Activated effector memory CD4-positive, alpha-beta T cell treated with anti-CD3 and anti-CD28 coated beads, Interleukin-2, amount 50 U/mL, for 16 hours (primary cell): ENCODE data around the gene AOC1.
"Not testable (repeated sequence)": the region's sequence is repeated elsewhere in the genome, so short reads cannot be mapped to it uniquely, and the experiment has no call there.

Experiments
- DNase-seq: peaks from one replicate; pipeline ENCODE4 v3.0.0-alpha.2; 2020

Gene AOC1

GRCh38 chr7:150901160-150902035, 49.1 kb downstream of the AOC1 start:
- no peak for DNase-seq

DNA sequence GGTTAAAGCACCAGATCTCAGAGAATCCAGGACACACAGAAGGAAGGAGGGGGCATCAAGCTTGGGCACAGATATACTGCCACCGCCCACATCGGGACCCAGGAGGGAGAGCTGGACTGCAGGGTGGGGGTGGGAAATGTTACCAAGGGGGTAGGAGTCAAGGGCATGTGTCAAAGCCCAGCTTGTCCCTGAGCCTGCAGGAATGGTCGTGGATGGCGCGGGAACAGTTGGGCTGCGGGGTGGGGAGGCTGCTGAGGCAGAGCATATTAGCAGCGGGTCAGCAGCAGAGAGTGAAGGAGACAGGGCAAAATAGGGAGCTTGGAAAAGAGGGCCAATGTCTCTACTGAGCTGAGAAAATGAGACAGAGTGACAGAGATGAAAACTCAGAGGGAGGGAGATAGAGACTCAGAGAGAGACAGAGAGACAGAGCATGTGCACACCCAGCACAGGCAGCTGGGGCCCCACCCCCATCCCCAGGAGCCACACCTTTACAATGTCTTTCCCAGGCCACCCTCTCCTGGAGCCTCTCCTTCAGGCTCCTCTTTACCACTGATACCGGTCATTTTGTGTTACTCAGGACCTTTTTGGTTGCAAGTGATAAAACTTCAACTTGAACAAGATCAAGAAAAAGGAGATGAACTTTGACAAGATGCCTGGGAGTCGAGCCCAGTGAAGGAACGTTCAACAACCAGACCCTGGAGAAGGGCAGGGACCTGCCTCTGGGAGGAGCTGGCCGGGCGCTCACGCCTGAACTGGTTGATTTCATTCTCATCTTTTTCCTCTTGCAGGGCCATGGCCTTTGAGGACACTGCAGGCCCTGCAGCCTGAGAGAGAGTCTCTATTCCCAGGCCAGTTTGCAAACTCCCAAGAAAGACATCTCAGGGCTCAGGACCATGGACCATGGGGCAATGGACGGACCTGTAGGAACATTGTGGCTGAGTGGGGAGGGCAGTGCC, 50.0 kb downstream of the AOC1 start:
- no peak for DNase-seq

- no peak for DNase-seq
Measured at GRCh38 chr7:150903606-150904005, 51.3 kb downstream of the AOC1 start.

DNA sequence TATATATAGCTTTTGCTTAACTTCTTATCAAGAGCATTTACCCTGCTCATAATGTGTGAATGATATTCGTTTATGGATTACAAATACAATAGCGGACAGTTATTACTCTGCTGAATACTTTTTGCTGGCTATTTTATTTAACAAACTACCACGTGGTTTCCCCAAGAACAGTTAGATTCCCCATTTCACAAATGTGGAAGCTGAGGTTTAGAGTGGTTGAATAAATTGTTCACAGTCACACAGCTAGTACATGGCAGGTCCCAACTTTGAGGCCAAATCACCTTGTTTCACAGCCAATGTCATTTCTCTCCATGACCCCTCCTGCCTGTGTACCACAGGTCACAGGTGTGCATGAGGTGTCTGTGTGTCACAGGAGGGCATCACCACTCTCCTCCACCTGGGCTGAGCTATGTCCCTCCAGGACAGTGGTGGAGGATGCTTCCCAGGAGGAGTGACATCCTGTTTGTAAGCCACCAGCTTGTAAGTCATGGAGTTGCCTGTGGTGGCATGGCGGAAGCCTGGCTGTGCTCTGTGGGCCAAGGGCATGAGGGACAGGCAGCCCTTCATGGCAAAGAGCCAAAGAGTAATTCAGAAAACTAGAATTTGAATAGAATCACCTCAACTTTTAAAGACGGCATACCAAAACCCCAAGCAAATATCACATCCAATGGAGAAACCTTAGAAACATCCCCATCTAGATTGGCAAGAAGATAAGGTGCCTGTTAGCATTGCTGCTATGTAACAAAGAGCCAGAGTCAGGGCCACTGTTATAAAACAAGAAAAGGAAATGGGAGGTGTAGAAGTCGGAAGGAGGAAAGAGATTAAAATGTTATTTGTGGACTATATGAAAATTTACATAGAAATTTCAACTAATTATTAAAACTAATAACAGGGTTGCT, 51.9 kb downstream of the AOC1 start:
- no peak for DNase-seq

DNA sequence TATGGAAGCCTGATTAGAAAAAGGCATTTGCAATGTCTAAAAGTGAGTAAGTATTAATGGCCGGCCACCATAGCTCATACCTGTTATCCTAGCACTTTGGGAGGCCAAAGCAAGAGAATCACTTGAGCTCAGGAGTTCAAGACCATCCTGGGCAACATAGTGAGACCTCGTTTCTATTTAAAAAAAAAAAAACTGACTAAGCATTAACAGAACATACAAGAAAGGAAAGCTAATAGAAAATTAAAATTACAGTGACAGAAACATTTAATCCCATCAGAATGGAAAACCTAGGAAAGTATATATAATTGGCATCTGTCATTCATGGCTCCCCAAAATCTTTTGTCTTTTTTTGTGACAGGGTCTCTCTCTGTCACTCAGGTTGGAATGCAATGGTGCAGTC, 55.9 kb downstream of the AOC1 start:
- no peak for DNase-seq

DNA sequence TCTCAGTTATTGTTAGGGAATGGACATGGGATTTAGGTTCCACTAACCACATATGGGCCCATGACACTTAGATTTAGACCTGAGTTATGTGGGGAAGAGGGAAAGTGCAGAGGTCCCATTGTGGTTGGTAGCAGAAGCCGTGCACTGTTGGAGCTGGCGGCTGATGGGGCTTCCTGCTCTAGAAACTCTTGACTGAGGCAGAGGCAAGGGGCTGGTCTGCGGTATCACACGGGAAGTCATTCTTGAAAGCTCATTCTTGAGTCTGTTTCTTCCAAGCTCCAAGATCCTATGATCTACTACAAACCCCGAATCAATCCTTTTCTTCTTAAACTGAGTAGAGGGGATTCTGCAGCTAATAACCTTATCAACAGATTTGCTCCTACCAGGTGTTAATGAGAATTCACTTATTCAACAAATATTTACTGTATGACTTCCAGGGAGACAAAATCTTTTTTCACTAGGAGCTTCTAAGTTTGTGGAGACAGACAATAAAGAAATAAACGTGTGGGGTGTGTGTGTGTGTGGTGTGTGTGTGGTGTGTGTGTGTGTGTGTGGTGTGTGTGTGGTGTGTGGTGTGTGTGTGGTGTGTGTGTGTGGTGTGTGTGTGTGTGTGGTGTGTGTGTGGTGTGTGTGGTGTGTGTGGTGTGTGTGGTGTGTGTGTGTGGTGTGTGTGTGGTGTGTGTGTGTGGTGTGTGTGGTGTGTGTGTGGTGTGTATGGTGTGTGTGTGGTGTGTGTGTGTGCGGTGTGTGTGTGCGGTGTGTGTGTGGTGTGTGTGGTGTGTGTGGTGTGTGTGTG, 57.1 kb downstream of the AOC1 start:
- peak; percentile 73 for DNase-seq

- DNase-seq, result not testable (repeated sequence)
Measured at GRCh38 chr7:150910305-150910995, 58.1 kb downstream of the AOC1 start.

DNA sequence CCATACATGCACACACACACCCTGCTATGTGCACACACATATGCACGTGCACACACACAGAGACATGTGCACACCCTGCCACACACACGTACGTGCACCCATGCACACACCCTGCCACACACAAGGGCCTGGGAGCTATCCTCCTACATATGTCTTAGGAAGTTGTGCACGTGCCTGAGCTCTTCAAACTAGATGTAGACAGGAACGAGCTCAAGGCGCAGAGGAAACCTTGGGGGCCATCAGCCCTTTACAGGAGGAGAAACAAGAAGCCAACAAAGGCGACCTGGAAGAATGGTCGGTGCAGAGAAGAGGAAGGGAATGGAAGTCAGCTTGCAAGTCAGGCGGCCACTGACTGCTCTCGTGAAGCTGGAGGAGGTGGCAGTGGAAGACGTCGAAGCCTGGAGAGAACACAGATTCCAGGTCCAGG, 58.7 kb downstream of the AOC1 start:
- DNase-seq, result peak; percentile 61
